IPS-18c (cell line): Measurements from ENCODE around the gene LIMS2.

ENCODE experiments used
- H3K4me3 ChIP-seq: 2 replicates; pipeline ENCODE4 v1.7.0; 2013; ENCODE audit warnings: low read depth, mild to moderate bottlenecking, low read length, moderate library complexity; ENCODE audit not compliant: insufficient read depth
- H3K9me3 ChIP-seq: one replicate; pipeline ENCODE4 v1.6.1; 2013; ENCODE audit warnings: mild to moderate bottlenecking, low read length, moderate library complexity; ENCODE audit not compliant: control insufficient read depth, insufficient read depth

The LIMS2 gene

GRCh38 chr2:127634066-127634617 lies 41.2 kb downstream of the LIMS2 start:
- Histone ChIP-seq H3K4me3 (no peak overlapping the region), H3K9me3 (no peaks in the 10 kb centered on the region)

DNA sequence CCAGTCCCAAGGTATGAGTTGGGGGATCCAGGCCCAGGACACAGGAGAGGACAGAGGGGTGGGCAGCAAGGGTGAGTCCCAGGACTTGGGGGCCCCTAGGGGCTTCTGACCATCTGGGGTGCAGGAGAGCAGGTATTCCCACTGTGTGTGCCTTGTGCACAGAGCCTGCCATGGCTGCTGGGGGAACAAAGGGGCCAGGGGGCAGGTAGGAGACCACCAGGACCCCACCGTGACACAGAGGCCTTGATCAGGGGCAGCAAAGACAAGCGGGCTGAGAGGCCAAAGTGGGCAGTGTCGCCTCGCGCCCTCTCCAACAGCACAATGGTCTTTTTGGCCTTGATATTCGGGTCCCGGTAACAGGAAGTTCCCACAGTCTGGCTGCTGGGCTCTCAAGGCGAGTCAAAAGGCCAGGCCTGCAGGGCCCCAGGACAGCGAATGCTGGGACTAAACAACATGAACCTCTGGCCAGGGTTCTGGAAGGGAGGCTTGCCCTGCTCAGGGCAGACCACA lies 41.7 kb downstream of the LIMS2 start:
- Histone ChIP-seq H3K4me3 (no peak overlapping the region), H3K9me3 (no peaks in the 10 kb centered on the region)

DNA sequence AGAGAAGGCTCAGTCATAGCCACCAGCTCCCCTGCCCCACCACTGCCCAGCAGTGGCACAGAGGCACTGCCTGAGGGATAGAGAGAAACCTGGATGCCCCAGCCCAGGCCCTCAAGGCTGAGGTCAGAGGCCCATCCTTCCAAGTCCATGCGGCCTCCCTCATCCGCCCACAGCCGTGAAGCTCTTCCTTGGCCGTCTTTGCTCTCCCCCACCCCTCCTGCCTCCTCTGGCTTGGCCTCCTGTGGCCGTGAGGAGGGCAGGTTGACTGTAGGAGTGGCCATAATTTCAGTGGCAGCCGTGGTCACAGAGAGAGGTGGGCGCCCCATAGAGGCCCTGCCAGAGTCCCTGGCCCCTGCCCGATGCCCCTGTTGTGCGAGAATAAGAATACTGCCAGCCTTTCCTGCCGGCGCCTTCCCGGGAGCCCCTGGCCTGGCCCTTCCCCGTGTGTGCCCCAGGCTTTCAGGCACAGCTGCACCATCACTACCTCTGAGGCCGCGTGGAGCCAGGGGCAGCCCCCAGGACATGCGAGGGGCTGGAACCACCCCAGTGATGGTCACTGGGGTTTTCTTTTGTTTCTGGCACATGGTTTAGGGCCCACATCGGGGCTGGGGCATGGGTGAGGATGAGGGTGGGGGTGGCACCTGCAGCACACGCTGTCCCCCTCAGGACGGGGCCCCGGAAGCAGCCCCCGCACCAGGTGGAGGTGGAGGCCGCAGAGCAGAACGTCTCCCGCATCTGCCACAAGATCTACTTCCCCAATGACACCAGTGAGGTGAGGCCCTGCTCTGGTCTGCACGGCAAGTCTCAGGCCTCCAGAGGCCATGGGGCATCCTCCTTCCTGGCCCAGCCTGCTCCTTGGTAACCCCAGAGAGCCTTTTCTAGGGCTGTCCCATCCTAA lies 42.5 kb downstream of the LIMS2 start:
- H3K4me3 ChIP-seq: no peak overlapping the region
- H3K9me3 ChIP-seq: no peaks in the 10 kb centered on the region

- no peak overlapping the region for H3K4me3 ChIP-seq
- H3K9me3 ChIP-seq: no peaks in the 10 kb centered on the region
Measured at GRCh38 chr2:127631997-127632581, 43.2 kb downstream of the LIMS2 start.

- Histone ChIP-seq H3K9me3 (no peaks in the 10 kb centered on the region), H3K4me3 (no peak overlapping the region)
Measured at GRCh38 chr2:127631541-127631996, 43.8 kb downstream of the LIMS2 start.

- no peaks in the 10 kb centered on the region for H3K9me3 ChIP-seq
- no peak overlapping the region for H3K4me3 ChIP-seq
Measured at GRCh38 chr2:127630864-127631540, 44.3 kb downstream of the LIMS2 start.

- no peaks in the 10 kb centered on the region for H3K9me3 ChIP-seq
- no peak overlapping the region for H3K4me3 ChIP-seq
Measured at GRCh38 chr2:127630096-127630863, 45.0 kb downstream of the LIMS2 start.

GRCh38 chr2:127629637-127630036 lies 45.7 kb downstream of the LIMS2 start:
- no peak overlapping the region for H3K4me3 ChIP-seq
- H3K9me3 ChIP-seq: no peaks in the 10 kb centered on the region

DNA sequence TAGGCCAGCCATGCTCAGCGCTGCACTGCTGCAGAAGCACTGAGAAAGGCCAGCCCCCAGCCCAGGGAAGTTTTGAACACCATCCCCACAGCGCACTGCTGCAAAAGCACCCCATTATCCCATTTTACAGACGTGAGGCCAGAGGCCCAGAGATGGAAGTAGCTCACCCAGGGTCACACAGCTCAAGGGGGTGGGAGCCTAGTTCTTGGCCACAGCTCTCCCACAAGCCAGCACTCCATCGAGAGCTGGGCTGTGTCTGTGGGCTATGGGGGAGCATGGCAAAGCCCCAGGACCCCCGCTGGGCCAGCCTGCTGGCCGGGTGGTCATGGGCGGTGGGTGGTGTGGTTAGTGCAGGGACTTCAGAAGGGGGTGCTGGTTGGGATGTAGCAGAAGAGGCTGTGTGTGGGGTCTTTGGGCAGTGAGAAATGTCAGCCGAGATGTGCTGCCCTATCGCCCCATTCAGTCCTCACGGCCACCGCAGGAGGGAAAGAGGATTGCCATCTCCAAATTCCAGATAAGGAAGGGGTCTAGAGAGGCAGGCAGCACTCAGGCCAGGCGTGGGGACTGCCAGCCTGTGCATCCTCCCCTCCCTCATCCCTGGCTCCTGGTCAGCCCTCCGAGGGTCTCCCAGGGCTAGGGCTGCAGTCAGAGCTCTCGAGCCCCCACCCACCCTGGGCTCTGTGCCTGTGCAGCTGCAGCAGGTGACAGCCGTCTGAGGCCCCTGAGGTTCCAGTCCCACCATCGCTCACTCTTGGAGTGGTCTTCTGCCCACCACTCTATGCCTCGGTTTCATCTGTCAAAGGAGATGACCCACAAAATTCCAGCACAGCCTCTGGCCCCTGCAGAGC lies 46.3 kb downstream of the LIMS2 start:
- Histone ChIP-seq H3K9me3 (no peaks in the 10 kb centered on the region), H3K4me3 (no peak overlapping the region)

GRCh38 chr2:127627740-127628571 lies 47.4 kb downstream of the LIMS2 start:
- H3K9me3 ChIP-seq: no peaks in the 10 kb centered on the region
- no peak overlapping the region for H3K4me3 ChIP-seq

DNA sequence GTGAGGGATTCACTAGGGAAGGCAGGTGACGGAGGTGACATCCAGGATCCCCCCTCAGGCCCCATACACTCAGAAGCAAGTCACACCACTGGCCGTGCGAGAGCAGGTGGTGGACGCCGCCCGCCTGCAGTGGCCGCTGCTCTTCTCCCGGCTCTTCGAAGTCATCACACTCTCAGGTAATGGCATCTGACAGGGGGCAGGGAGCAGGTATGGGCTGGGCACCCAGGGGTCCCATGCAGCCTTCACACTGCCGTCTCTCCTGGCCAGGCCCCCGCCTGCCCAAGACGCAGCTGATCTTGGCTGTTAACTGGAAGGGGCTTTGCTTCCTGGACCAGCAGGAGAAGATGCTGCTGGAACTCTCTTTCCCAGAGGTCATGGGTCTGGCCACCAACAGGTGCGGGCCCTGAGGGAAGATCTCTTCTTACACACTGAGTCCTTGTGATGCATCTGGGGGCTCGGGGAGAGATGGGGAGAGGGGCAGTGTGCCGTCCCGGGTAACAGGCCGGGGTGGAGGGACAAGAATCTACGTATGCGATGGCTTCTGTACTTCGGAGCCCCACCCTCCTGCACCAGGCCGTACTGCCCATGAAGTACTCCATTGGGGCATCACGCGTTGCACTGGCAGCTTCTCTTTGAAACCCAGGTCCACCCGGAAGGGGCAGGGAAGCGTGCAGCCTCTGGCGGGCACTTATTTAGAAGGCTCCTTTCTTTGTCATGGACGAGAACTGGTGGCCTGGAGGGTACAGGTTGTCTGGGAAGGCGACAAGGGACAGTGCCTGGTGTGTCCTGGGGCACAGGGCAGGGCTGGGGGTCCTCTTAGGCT lies 48.2 kb downstream of the LIMS2 start:
- Histone ChIP-seq H3K4me3 (no peak overlapping the region), H3K9me3 (no peaks in the 10 kb centered on the region)

GRCh38 chr2:127626175-127626574 lies 49.2 kb downstream of the LIMS2 start:
- H3K4me3 ChIP-seq: no peak overlapping the region
- H3K9me3 ChIP-seq: no peaks in the 10 kb centered on the region

GRCh38 chr2:127625572-127625951 lies 49.8 kb downstream of the LIMS2 start:
- Histone ChIP-seq H3K4me3 (no peak overlapping the region), H3K9me3 (no peaks in the 10 kb centered on the region)

DNA sequence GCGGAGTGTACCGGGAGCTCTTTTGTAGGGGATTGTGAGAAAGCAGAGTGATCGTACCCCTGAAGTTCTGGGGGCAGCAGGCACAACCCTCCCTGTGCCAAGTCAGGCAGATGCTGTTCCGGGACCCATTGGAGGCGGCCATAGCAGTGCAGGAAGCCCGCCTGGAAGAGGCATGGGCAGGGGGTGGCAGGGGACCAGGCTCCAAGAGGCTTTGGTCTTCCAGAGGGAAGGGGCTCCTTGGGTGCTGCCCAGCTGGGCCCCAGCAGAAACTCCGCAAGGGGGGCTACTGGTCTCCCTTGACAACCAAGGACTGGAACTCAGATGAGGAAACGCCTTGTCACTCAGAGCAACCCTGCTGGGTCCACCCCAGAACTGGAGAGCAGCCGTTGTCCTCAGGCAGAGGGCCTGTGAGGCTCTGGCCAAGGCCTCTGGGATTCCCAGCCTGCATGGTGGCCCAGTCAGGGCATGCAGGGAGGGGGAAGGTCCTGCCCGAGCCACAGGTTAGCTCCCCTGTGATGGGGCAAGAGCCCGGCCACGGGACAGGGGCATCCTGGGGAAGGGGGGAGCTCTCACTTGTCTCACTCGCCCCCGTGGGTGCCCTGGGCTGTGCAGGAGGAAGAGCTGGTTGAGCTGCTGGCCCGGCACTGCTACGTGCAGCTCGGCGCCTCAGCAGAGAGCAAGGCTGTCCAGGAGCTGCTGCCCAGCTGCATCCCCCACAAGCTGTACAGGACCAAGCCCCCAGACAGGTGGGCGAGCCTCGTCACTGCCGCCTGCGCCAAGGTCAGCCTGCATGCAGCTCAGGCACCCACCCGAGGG lies 50.4 kb downstream of the LIMS2 start:
- Histone ChIP-seq H3K4me3 (no peak overlapping the region), H3K9me3 (no peaks in the 10 kb centered on the region)
